SK-N-SH treated with all-trans-retinoic acid at 6 μM for 48 hours (cell line): ENCODE measurements around the gene FASTKD2.

Experiments used
- ARNTL ChIP-seq: fragments of 450-650 bp; formaldehyde crosslinking; IDR thresholded peaks from 2 replicates; pipeline ENCODE4 v1.5.0; 2020; ENCODE audit warnings: low read depth, mild to moderate bottlenecking, moderate library complexity, borderline replicate concordance
- BACH2 ChIP-seq: fragments of 250-450 bp; sonication (Bioruptor Pico); IDR thresholded peaks from 2 replicates; pipeline ENCODE4 v1.9.0; 2021; ENCODE audit warnings: mild to moderate bottlenecking, borderline replicate concordance
- CSRNP3 ChIP-seq: fragments of 250-450 bp; sonication (Bioruptor Pico); IDR thresholded peaks from 2 replicates; pipeline ENCODE4 v1.5.1; 2021; ENCODE audit warnings: mild to moderate bottlenecking, moderate library complexity
- ISL1 ChIP-seq: fragments of 250-450 bp; sonication (Bioruptor Pico); IDR thresholded peaks from 2 replicates; pipeline ENCODE4 v2.1.2; 2022; ENCODE audit warnings: mild to moderate bottlenecking, moderate library complexity
- OSR1 ChIP-seq: fragments of 250-450 bp; sonication (Bioruptor Pico); IDR thresholded peaks from 2 replicates; pipeline ENCODE4 v1.8.0; 2022; ENCODE audit warnings: moderate library complexity, mild to moderate bottlenecking, inconsistent platforms
- SNAI2 ChIP-seq: fragments of 250-450 bp; sonication (Bioruptor Pico); IDR thresholded peaks from 2 replicates; pipeline ENCODE4 v1.5.0; 2020; ENCODE audit warnings: mild to moderate bottlenecking, moderate library complexity
- ZFP3 ChIP-seq: fragments of 250-450 bp; sonication (Bioruptor Pico); IDR thresholded peaks from 2 replicates; pipeline ENCODE4 v1.5.0; 2020; ENCODE audit warnings: mild to moderate bottlenecking, moderate library complexity
- ZFP30 ChIP-seq: fragments of 450-650 bp; formaldehyde crosslinking; IDR thresholded peaks from 2 replicates; pipeline ENCODE4 v1.5.0; 2022; ENCODE audit warnings: mild to moderate bottlenecking, moderate library complexity
- TF ChIP-seq, protein P1 (sequence below): fragments of 250-450 bp; sonication (Bioruptor Pico); IDR thresholded peaks from 2 replicates; pipeline ENCODE4 v1.5.1; 2020; ENCODE audit warnings: low read depth, mild to moderate bottlenecking, moderate library complexity

- TF ChIP-seq ZFP30 (CRISPR knock-in tag) (no peak), ZFP3 (CRISPR knock-in tag) (no peak), BACH2 (CRISPR knock-in tag) (no peak), OSR1 (no peak), ARNTL (CRISPR knock-in tag) (no peak), SNAI2 (CRISPR knock-in tag) (no peak), CSRNP3 (no peak), ISL1 (CRISPR knock-in tag) (no peak)
- TF ChIP-seq, protein P1, sequence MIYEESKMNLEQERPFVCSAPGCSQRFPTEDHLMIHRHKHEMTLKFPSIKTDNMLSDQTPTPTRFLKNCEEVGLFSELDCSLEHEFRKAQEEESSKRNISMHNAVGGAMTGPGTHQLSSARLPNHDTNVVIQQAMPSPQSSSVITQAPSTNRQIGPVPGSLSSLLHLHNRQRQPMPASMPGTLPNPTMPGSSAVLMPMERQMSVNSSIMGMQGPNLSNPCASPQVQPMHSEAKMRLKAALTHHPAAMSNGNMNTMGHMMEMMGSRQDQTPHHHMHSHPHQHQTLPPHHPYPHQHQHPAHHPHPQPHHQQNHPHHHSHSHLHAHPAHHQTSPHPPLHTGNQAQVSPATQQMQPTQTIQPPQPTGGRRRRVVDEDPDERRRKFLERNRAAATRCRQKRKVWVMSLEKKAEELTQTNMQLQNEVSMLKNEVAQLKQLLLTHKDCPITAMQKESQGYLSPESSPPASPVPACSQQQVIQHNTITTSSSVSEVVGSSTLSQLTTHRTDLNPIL (CRISPR knock-in tag): no peak
Observed at GRCh38 chr2:206718296-206718695, 47.1 kb upstream of the FASTKD2 start, which contains the start of gene DYTN.
